Nucleus accumbens (tissue), 56 donors: ENCODE data around the gene ANKRD33B.

Source experiments
- DNase-seq, 56 donors: peaks; one replicate each; lab custom pipeline; 2025; lab: John Stamatoyannopoulos, UW

The ANKRD33B gene

GRCh38 chr5:10671041-10672008, 107.5 kb downstream of the ANKRD33B start:
- DNase-seq: no peak

- DNase-seq: no peak
Measured at GRCh38 chr5:10672146-10673016, 108.5 kb downstream of the ANKRD33B start.

- DNase-seq: no peak
Measured at GRCh38 chr5:10673017-10673389, 109.1 kb downstream of the ANKRD33B start.

- DNase-seq: no peak
Measured at GRCh38 chr5:10673407-10673806, 109.5 kb downstream of the ANKRD33B start.

- no peak for DNase-seq
Measured at GRCh38 chr5:10674096-10674495, 110.2 kb downstream of the ANKRD33B start.

GRCh38 chr5:10674582-10674981, 110.7 kb downstream of the ANKRD33B start:
- DNase-seq: no peak

GRCh38 chr5:10675177-10675700, 111.4 kb downstream of the ANKRD33B start:
- no peak for DNase-seq

- no peak for DNase-seq
Measured at GRCh38 chr5:10676224-10676623, 112.4 kb downstream of the ANKRD33B start.

- no peak for DNase-seq
Measured at GRCh38 chr5:10676946-10677345, 113.1 kb downstream of the ANKRD33B start.

GRCh38 chr5:10677533-10677932, 113.7 kb downstream of the ANKRD33B start:
- no peak for DNase-seq

GRCh38 chr5:10678244-10678643, 114.4 kb downstream of the ANKRD33B start:
- no peak for DNase-seq

- no peak for DNase-seq
Measured at GRCh38 chr5:10679336-10679988, 115.6 kb downstream of the ANKRD33B start.

- DNase-seq: no peak
Measured at GRCh38 chr5:10680876-10681481, 117.1 kb downstream of the ANKRD33B start.

- no peak for DNase-seq
Measured at GRCh38 chr5:10681731-10682679, 118.1 kb downstream of the ANKRD33B start.

- no peak for DNase-seq
Measured at GRCh38 chr5:10682801-10683525, 119.1 kb downstream of the ANKRD33B start.

- no peak for DNase-seq
Measured at GRCh38 chr5:10684303-10685086, 120.6 kb downstream of the ANKRD33B start.

- DNase-seq: no peak
Measured at GRCh38 chr5:10685115-10685521, 121.2 kb downstream of the ANKRD33B start.
